Keratinocyte (primary cell): ENCODE data around the gene GPR3. TPM values are rescaled to one million over a fixed set of nuclear protein-coding genes. Genes with fewer than 3 reads are reported as not detected.

ENCODE experiments used
- DNase-seq: peaks from one replicate; pipeline ENCODE4 v3.0.0-alpha.2; 2011; ENCODE audit warnings: low read depth, missing footprints, low spot score
- FAIRE-seq: peaks from 2 replicates; lab custom pipeline; 2011; peaks lifted over from hg19 to GRCh38; lab: Jason Lieb, UNC
- H2AFZ ChIP-seq: 2 replicates; pipeline ENCODE4 v1.6.0; 2012; ENCODE audit warnings: low read length, control low read depth, inconsistent platforms; ENCODE audit not compliant: control insufficient read depth
- H3K27ac ChIP-seq: 2 replicates; pipeline ENCODE4 v1.5.1; 2011; ENCODE audit warnings: low read length; ENCODE audit not compliant: control insufficient read depth, insufficient read depth
- H3K27me3 ChIP-seq: 3 replicates; pipeline ENCODE4 v1.6.0; 2011; ENCODE audit warnings: low read length; ENCODE audit not compliant: control insufficient read depth, insufficient read depth; ENCODE audit errors: extremely low read depth
- H3K36me3 ChIP-seq, 2 experiments: 2 replicates in 1 of 2; 3 replicates in 1 of 2; pipeline ENCODE4 v1.5.1; 2011; ENCODE audit warnings: low read length in 2 of 2, mild to moderate bottlenecking in 1 of 2; ENCODE audit not compliant: control insufficient read depth in 2 of 2, insufficient read depth in 2 of 2; ENCODE audit errors: extremely low read depth in 1 of 2
- H3K4me1 ChIP-seq: 3 replicates; pipeline ENCODE4 v1.5.1; 2011; ENCODE audit warnings: low read length; ENCODE audit not compliant: control insufficient read depth, insufficient read depth; ENCODE audit errors: extremely low read depth
- H3K4me2 ChIP-seq: 3 replicates; pipeline ENCODE4 v1.6.0; 2011; ENCODE audit warnings: low read depth, low read length; ENCODE audit not compliant: control insufficient read depth, insufficient read depth; ENCODE audit errors: extremely low read depth
- H3K4me3 ChIP-seq, 3 experiments: fragments of 200-600 bp in 1 of 3; sonication (generic) in 1 of 3; 2 replicates in 2 of 3; 3 replicates in 1 of 3; pipeline ENCODE4 v1.5.1; 2011 to 2016; ENCODE audit warnings: low read length in 3 of 3, mild to moderate bottlenecking in 3 of 3, control low read depth in 2 of 3, inconsistent platforms in 1 of 3, low read depth in 1 of 3, mixed read lengths in 1 of 3, mixed run types in 1 of 3, moderate library complexity in 1 of 3; ENCODE audit not compliant: control insufficient read depth in 2 of 3, insufficient read depth in 2 of 3; ENCODE audit errors: extremely low read depth in 1 of 3
- H3K79me2 ChIP-seq: 2 replicates; pipeline ENCODE4 v1.6.0; 2012; ENCODE audit warnings: low read length; ENCODE audit not compliant: control insufficient read depth, insufficient read depth
- H3K9ac ChIP-seq: 3 replicates; pipeline ENCODE4 v1.6.0; 2011; ENCODE audit warnings: low read length; ENCODE audit not compliant: control insufficient read depth, insufficient read depth; ENCODE audit errors: extremely low read depth
- H3K9me1 ChIP-seq: 3 replicates; pipeline ENCODE4 v1.6.0; 2011; ENCODE audit warnings: low read length; ENCODE audit not compliant: control insufficient read depth, insufficient read depth; ENCODE audit errors: extremely low read depth
- H3K9me3 ChIP-seq: 2 replicates; pipeline ENCODE4 v1.5.1; 2012; ENCODE audit warnings: low read depth, low read length; ENCODE audit not compliant: control insufficient read depth
- H4K20me1 ChIP-seq: 3 replicates; pipeline ENCODE4 v1.6.0; 2011; ENCODE audit warnings: low read length; ENCODE audit not compliant: control insufficient read depth, insufficient read depth; ENCODE audit errors: extremely low read depth
- EZH2 ChIP-seq: IDR thresholded peaks from one replicate; pipeline ENCODE4 v1.6.1; 2012; ENCODE audit warnings: inconsistent platforms, mild to moderate bottlenecking, low read length, moderate library complexity
- dilution Hi-C: fragments of 300-500 bp; cut with MboI; formaldehyde crosslinking; loops from one replicate; pipeline ENCODE4 v1.7.0; 2020; ENCODE audit warnings: low sequenced_read_pairs; ENCODE audit not compliant: extremely low pct_ligation_motif_present
- polyA plus RNA-seq, 5 experiments: library from polyadenylated mRNA; depleted of rRNA in 3 of 5; stranded (reverse) in 3 of 5; stranded (forward) in 1 of 5; unstranded in 1 of 5; fragments of >200 nt; gene quantifications; 1 replicate in 1 of 5; 2 replicates in 3 of 5; 3 replicates in 1 of 5; pipeline versions ENCODE4 v1.2.1 to v1.2.3, GENCODE V29; 2011 to 2012; ENCODE audit warnings: missing spikeins in 2 of 5, low read depth in 1 of 5, low replicate concordance in 1 of 5
- TF ChIP-seq, protein P1 (sequence below), 3 experiments: IDR thresholded peaks in 1 of 3; conservative IDR thresholded peaks in 1 of 3; optimal IDR thresholded peaks in 1 of 3; 2 replicates in 2 of 3; 3 replicates in 1 of 3; pipeline versions ENCODE3 to v1.5.1; 2011; ENCODE audit warnings: low read length in 3 of 3, mild to moderate bottlenecking in 3 of 3, moderate library complexity in 2 of 3, control low read depth in 1 of 3, inconsistent platforms in 1 of 3; ENCODE audit not compliant: insufficient read depth in 2 of 3; ENCODE audit errors: extremely low read depth in 1 of 3

GPR3 gene
- polyA plus RNA-seq, 1 donor (not counting 4 experiments of a cell fraction or from before 2014, with no cell fraction given): 1.4 TPM

DNA sequence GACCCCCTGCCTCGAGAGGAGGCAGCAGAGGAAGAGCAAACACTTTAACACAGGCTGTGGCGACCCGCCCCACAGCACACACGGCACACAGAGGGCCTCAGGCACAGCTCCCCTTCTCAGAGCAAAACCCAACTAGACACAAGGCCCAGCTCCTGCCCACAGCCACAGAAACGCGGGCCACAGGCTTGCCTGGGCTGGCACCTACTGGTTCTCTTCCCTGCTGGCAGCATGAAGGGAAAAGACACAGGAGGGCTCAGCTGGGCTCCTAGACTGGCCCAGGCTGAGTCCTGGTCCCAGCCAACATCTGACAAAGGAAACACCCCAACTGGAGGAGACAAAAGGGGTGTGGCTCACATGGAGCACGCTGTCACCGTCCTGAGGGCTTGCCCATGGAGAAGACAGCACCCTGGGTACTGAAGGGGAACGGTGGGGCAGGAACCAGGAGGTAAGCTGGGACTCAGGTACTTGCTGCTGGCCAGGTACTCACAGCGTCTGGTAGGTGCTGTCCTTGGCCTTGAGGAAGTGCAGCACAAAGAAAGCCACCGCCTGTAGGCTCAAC is 12.8 kb upstream of the GPR3 start:
- Histone ChIP-seq H3K9me3 (no peaks in the 10 kb centered on the region), H3K27ac (no peak overlapping the region), H3K27me3 (no peaks in the 10 kb centered on the region), H3K4me2 (peak overlapping the region; percentile 3), H4K20me1 (no peaks in the 10 kb centered on the region), H3K4me1 (peaks cover 16% of the 10 kb centered on the region), H3K9me1 (no peaks in the 10 kb centered on the region), H3K4me3 (no peak overlapping the region), H2AFZ (peak overlapping the region; percentile 49), H3K36me3 (no peaks in the 10 kb centered on the region), H3K9ac (no peak overlapping the region), H3K79me2 (no peaks in the 10 kb centered on the region)
- dilution Hi-C loops: no loop called here
- FAIRE-seq: peak; percentile 36
- TF ChIP-seq, protein P1, sequence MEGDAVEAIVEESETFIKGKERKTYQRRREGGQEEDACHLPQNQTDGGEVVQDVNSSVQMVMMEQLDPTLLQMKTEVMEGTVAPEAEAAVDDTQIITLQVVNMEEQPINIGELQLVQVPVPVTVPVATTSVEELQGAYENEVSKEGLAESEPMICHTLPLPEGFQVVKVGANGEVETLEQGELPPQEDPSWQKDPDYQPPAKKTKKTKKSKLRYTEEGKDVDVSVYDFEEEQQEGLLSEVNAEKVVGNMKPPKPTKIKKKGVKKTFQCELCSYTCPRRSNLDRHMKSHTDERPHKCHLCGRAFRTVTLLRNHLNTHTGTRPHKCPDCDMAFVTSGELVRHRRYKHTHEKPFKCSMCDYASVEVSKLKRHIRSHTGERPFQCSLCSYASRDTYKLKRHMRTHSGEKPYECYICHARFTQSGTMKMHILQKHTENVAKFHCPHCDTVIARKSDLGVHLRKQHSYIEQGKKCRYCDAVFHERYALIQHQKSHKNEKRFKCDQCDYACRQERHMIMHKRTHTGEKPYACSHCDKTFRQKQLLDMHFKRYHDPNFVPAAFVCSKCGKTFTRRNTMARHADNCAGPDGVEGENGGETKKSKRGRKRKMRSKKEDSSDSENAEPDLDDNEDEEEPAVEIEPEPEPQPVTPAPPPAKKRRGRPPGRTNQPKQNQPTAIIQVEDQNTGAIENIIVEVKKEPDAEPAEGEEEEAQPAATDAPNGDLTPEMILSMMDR (optimal IDR thresholded peaks at IDR 0.05 in 1 of 3, IDR thresholded peaks at IDR 0.05 in 1 of 3, conservative IDR thresholded peaks at IDR 0.05 in 1 of 3; ENCODE audit: extremely low read depth in 1 of 3, insufficient read depth in 2 of 3, low read length in 3 of 3): peak in 2 of 3 experiments; percentile 22 to 45
- no peak for TF ChIP-seq EZH2
- no peak for DNase-seq

DNA sequence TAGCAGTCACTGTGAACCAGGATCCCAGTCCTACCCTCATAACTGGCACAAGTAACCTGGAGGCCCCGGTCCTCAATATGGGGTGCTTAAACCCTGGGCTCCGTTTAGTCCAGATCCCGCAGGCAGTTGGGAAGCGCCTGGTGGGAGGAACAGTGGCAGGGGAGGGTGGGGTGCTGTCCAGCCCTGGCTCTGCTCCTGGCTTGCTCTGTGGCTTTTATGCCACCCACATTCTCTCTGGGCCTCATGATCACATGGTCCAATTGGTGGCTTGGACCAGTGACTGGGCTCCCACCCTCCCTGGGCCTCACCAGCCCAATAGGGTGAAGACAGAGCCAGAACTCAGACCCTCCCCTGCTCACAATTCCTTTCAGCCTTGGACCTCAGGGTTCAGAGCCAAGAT is 12.2 kb upstream of the GPR3 start:
- Histone ChIP-seq H3K79me2 (no peaks in the 10 kb centered on the region), H4K20me1 (no peaks in the 10 kb centered on the region), H3K36me3 (no peaks in the 10 kb centered on the region), H3K4me3 (no peak overlapping the region), H3K4me1 (peaks cover 16% of the 10 kb centered on the region), H3K9me3 (no peaks in the 10 kb centered on the region), H2AFZ (no peak overlapping the region), H3K9me1 (no peaks in the 10 kb centered on the region), H3K27me3 (no peaks in the 10 kb centered on the region), H3K9ac (no peak overlapping the region), H3K4me2 (no peak overlapping the region), H3K27ac (no peak overlapping the region)
- FAIRE-seq (no peak), DNase-seq (no peak)
- no peak for TF ChIP-seq EZH2
- TF ChIP-seq, protein P1 (optimal IDR thresholded peaks at IDR 0.05 in 1 of 3, IDR thresholded peaks at IDR 0.05 in 1 of 3, conservative IDR thresholded peaks at IDR 0.05 in 1 of 3; ENCODE audit: extremely low read depth in 1 of 3, insufficient read depth in 2 of 3, low read length in 3 of 3): no peak
- dilution Hi-C loops: no loop called here
